HG03457 (cell line): ENCODE measurements around the gene OTULINL.

ENCODE experiments used
- ATAC-seq: cut with Tn5 transposase; IDR thresholded peaks from one replicate; pipeline ENCODE4 v1.9.1; 2021; ENCODE audit warnings: moderate number of reproducible peaks; ENCODE audit not compliant: unreplicated experiment

The OTULINL gene

DNA sequence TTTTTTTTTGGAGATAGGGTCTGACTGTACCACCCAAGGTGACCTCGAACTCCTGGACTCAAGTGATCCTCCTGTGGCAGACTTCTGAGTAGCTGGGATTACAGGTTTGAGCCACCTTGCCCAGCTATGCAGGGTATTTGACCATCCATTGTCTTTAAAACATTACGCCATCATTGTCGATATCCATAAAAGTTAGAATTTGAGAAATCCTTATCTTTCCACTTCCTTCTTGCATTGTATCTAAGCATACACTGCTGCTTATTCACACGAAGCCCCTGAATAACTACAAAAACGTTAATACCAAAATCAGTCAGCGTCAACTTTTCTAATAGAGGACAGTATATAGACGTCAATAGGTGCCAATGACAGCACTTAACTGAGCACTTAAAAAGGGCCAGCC, 5.4 kb upstream of the OTULINL start:
- no peak for ATAC-seq

DNA sequence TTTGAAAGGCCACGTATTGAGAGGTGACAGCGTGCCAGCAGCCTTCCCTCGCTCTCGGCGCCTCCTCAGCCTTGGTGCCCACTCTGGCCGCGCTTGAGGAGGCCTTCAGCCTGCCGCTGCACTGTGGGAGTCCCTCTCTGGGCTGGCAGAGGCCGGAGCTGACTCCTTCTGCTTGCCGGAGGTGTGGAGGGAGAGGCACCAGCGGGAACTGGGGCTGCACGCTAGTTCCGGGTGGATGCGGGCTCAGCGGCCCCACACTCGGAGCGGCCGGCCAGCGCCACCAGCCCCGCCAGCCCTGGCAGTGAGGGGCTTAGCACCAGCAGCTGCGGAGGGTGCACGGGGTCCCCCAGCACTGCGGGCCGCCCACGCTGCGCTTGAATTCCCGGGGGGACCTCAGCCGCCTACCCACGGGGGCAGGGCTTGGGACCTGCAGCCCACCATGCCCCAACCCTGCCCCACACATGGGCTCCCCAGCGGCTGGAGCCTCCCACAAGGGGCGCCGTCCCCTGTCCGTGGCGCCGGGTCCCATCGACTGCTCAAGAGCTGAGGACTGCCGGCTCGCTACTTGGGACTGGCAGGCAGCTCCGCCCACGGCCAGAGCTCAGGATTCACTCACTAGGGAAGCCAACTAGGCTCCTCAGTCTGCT, 4.4 kb upstream of the OTULINL start:
- no peak for ATAC-seq

DNA sequence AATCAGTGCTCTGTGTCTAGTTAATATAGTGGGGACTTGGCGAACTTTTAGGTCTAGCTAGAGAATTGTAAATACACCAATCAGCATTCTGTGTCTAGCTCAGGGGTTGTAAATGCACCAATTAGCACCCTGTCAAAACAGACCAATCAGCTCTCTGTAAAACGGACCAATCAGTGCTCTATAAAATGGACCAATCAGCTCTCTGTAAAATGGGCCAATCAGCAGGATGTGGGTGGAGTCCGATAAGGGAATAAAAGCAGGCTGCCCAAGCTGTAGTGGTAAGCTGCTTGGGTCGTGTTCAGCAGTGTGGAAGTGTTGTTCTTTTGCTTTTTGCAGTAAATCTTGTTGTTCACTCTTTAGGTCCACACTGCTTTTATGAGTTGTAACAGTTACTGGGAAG, 3.6 kb upstream of the OTULINL start:
- ATAC-seq: no peak

DNA sequence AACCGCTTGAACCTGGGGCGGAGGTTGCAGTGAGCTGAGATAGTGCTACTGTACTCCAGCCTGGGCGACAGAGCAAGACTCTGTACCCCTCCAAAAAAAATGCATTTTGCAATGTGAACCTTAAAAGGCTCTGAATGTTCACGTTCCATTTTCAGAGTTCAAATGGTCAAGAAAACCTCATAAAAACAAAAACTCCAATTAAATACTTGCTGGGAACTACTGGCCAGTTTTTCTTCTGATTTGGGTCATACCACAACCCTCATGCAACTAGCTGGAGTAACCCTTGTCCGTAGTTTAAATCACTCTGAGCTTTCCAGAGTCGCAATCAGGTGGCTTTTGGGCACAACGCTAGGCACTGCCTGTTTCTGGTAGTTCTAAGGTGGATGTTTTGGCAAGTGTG, 2.3 kb upstream of the OTULINL start:
- no peak for ATAC-seq

DNA sequence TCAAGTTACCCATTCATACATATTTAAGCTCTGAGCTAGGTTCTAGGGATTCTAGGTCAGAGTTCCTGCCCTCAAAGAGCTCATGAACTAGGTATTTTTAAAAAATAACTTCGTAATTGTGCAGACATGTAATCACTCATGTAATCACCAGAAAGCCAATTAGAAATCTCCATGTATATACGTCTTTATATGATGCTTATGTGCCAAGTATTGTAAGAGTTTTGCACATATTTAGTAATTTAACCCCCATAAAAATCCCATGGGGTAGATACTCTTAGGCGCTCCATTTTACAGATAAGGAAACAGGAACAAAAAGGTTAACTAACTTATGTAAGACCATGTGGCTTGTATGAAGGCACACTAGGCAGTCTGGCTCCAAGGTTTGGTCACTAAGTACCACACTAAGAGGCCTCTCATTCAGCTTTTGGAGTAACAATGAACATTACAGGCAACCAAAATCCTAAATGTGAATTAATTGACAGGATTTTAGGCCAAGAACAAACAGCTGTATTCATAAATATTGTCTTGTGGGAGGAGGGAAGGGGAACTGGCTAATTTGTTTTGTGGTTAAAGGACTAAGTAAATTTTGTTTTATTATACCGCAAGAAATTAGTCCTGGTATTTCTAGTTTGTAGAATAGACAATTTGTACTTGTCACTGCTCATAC, 1.7 kb upstream of the OTULINL start:
- ATAC-seq: no peak

DNA sequence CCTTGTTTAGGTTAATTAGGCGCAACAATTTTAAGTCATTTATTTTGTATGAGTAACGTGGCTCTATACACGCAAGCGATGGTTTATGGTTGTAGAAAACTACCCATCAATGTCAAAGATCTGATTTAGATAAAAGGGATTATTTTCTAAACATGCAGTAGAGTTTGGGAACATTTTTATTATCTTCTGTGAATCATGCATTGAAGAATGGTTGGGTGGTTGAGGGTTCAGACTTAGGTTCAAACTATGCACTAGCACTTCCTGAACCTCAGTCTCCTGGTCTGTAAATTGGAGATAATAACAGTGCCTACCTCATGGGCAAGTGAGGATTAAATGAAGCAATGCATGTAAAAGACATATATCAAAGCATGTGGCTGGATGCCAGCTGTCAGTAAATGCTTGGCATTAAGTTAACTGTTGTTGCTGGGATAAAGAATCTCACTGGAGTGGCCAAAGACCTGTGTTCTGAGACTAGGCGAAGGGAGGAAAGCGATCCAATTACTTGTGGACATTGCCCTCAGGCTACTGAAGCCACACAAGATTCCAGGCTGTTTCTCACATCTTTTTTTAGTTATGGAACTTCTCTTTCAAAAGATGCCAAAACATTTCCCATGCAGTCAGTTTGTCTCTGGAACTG, 1.1 kb upstream of the OTULINL start:
- ATAC-seq: no peak

DNA sequence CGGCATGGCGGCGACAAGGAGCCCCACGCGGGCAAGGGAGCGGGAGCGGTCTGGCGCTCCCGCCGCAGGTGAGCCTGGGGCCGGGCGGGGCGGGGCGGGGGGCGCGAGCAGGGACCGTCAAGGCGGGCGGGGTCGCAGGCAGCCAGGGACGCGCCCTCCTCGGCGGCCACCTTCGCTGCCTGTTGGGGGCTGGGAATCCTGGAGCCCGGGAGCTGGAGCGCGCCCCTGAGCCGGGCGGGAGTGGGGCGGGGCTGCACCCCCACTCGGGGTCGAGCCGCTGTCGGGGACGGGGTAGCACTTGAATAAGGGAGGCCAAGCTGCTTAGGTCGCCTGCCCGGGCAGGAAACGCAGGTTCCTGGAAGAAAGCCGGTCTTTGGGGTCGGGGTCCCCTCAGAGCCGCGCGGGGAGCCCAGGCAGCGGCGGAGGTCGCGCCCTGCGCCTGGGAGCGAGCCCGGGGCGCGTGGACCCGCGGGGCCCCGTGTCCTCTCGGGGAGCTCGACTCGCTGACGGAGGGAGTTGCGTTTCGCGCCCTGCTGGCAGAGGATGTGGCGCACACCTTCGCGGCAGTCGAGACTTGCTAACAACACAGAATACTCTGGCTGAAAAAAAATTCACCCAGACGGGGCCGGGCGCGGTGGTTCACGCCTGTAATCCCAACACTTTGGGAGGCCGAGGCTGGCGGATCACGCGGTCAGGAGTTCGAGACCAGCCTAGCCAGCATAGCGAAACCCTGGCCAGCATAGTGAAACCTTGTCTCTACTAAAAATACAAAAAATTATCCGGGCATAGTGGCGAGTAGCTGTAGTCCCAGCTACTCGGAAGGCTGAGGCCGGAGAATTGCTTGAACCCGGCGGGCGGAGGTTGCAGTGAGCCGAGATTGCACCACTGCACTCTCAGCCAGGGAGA, 552 bp downstream of the OTULINL start:
- peak; percentile 74 for ATAC-seq

DNA sequence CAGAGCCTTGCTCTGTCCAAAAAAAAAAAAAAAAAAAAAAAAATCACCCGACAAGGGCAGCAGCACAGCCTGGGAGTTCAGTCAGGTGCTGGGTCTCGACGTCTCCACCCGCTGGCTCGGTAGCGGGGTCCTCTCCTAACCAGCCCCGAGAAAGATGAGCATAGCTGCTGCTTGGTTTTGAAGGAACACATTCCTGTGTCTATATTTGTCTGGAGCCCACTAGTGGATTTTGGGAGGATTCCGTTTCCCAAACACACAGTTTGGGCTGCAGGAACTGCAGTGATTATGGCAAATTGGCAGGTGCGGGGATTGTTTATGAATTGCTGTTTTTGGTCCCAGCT, 1.2 kb downstream of the OTULINL start:
- no peak for ATAC-seq

DNA sequence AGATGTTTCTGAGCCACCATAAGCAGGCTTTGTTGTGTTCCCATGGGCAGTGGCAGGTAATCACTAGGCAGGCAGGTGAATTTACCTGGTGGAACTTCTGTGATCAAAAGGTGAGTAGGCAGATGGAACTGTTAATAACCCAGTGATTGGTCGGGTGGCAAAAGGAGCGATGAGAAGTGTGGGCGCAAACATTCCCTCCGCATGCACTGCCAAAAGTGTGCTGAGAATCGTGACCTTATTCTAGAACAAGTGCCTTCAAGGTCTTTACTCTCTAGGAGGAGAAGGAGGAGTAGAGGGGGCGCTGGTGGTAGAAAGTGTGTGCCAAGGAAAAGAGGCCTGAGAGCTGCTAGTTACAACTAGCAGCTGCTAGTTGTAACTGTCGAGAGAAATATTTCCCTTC, 3.3 kb downstream of the OTULINL start:
- ATAC-seq: no peak

DNA sequence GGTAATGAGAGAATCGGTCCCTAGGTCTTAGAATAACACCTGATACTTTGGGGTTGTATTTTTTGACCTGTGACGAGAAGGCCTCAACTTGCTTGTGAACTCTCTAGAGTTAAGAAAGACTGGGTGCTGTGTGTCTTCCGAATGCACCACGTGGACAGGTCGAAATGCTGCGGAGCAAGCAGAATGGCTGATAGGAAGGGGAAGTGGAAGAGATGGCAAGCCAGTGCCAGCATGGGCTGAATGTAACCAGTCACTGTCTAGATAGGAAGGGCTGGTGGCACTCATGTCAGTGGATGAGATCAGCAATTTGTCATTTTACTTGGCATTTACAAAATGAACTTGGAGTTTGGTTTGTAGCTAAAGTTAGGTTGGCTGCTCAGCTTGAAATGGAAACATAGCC, 5.6 kb downstream of the OTULINL start:
- ATAC-seq: no peak

DNA sequence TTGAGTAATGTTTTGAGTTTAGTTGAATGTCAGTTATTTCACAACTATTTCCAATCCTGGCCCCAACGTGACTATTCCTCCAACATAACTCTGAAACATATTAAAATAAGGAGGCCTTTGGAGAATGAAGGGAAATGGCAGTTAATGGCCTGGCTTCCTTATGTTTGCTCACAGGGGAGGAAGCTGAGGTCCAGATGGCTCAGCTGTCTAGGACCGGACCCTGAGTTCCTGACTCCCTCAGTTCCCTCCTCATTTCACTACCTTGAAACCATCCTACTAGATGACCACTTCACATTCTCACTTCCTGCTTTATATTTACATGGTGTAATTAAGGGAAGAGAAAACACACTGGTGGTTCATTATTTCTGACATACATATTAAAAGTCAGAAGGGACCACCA, 6.6 kb downstream of the OTULINL start:
- ATAC-seq: no peak

DNA sequence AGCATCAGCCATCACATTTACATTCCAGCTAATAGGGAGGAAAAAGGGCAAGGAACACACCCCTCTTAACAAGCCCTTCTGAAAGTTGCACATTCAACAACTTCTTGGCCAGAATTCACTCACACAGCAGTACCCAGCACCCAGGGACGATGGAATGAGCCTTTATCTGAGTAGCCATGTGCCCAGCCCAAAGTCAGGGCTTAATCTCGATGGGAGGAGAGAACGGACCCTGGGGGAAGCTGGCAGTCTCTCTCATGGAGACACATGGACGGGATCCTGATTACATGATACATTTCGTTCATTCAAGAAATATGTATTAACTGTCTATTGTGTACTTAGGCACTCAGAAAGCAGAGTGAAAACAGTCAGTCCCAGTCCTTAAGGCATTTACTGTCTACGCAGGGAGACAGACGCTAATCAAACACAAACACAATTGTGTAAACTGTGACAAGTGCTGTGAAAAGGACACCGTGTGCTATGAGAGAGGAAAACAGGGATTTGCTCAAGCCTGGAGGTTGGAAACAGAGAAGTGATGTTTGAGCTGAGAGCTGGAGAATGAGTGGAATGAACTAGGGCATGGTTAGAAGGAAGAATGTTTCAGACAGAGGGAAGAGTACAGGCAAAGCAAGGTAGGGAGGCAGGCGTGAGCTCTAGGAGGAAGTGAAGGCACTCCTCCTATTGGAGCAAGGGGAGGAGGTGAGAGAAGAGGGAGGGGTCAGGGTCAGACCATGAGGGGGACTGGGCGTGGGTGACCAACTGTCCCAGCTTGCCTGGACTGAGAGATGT, 7.4 kb downstream of the OTULINL start:
- ATAC-seq: no peak

DNA sequence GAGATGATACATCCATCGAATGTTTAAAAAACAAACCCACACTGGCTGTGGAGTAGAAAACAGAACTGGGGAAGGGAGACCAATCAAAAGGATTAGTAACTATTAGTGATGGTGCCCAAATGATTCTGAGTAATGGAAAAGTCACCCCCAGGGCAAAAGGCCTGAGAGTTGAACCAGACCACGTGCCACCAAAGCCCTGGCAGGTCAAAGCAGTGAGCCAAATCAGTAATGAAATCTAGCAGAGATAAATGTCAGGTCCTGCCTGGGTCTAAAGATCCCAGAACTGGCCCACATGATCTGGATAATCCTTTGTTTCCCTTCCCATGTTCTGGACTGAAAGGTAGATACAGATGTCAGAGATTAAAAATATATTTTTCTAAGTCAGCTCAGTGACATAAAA, 9.4 kb downstream of the OTULINL start:
- no peak for ATAC-seq

DNA sequence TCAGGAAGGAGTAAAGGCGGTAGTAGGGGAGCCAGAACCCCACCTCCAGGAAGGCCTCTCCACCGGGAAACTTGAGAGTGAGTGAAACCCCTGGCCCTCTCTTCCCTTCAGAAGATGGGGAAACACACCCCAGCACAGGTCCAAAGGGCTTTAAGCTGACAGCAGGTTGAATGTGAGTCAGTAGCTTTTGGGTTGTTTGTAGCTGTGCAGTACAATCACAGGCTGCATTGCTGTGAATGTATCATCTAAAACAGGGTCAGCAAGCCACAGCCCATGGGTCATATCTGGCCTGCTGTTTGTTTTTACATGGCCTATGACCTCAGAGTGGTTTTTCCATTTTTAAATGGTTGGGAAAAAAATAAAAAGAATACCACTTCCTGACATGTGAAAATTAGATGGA, 10.0 kb downstream of the OTULINL start:
- ATAC-seq: no peak

DNA sequence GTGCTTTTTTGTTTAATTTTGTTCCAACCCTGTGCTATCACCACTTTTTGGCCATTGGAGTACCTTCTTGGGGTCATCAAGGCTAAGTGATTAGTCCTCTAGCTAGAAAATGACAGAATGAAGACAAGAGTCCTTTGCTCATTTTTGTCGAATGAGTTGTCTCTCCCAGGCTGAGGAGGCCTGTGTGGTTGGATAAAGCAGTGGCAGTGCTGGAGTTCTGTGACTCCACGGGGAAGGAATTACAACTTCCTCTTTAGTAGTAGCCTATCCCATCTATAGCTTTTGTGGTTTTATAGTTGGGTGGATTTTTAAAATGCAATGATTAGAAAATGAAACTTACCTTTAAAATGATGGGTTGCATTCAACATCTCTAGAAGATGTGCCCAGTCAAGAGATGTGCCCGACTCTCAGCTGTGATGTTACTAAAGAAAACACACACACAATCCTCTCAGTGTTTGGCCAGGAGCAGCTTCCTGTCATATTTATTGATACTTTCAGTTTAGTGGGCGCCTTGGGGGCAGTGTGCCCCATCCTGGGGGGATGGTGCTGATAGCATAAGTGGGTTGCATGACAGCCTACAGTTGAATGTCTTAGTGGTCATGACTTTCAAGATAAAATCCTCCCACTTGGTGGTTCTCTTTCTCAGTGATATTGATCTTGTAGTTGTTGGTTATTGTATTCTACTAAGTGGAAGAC, 11.9 kb downstream of the OTULINL start:
- no peak for ATAC-seq

DNA sequence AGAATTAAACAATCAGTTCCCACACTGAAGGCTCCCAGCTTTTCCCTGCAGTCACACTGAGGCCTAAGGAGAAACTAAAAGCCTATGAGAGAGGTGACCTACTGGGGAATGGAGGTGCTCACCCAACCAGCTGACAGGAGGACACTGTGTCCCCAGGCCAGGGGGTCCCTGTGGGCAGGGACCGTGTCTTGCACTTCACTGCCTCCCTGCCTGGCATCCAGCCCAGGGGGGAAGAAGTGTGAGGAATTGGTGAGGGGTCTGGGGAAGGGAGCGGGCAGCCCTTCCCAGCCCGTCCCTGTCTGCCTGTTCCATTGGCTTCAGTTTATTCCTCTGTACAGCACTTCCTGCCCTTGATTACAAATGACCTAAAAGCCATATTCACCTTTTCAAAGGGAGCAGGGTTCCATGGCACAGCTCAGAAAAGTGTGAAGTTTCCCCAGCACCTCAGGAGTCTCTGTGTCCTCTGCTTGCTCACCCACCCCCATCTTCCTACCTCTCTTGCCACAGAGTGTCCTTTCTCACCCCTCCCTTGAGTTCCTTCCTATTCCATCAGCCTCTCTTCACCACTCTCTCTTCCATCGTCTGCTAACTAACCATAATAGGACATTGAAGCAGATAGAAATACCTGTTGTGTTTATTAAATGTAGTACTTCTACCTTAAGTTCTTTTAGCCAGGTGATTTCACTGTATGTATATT, 12.9 kb downstream of the OTULINL start:
- no peak for ATAC-seq

DNA sequence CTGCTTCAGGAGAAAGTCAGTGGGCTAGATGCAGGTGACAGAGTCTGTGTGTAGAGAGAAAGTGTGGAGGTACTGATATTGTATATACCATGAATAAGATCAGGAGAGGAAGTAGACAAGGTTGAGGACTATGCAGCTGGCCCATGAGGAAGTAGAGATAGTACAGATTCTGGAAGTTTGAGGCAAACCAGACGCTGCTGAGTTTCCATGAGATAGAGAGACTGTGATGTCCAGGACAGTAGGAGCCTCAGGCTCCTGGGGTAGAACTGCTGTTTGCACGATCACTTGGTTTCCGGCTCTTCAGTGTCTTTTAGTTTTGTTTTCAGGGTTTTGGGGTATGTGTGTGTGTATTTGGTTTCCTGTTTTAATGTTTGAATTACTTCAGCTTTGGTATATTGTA, 13.6 kb downstream of the OTULINL start:
- ATAC-seq: peak; percentile 74

DNA sequence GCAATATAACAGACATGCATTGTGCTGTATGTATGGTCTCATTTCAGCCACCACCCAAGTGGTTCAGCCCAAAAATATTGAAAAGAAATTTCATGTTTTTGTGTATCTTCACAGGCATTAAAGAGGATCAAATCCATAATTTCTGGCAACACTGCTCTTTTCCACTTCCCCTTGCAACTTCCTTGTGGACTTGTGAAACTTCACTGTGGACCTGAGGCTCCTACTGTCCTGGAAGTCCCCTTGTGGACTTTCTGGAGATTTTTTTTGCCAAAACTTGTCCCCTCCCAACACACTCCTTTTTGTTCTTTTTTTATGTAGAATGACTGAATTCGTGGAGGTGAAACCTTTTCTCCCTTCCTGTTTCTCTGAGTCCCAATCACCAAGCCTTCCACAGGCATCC, 14.3 kb downstream of the OTULINL start:
- no peak for ATAC-seq

DNA sequence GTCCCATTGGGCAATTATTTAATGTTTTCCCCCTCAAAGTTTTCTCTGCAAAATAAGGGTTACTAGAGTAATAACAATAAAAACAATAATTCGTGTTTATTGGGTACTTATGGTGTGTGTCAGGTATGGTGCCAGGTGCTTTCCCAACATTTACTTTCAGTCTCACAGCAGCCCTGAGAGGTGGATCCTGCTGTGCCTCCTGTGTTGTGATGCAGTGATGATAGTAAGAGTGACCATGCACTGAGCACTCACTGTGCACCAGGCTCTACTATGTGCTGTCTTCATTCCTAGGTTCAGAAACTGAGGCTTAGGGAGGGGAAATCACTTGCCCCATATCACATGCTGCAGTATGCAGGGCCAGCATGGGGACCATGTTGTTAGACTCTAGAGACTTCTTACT, 15.5 kb downstream of the OTULINL start:
- ATAC-seq: no peak

DNA sequence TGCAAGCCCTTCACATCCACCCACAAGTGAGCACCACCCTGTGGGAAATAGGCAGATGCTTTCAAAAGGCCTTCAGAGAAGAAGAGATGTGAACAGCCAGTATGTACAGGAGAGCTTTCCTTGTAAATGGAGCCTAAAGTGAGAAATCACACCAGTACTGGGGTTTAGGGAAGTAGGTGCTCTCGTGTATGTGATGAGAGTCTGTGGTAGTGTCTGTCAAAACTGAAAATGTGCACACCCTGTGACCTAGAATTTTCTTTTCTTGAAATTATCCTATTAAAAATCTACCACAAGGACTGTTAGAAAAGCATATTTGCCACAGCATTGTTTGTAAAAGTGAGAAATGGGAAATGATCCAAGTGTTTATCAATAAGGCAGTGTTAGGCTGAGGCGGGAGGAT, 16.6 kb downstream of the OTULINL start:
- ATAC-seq: no peak
